Measurements from ENCODE around the gene TP53TG5. TPM values are rescaled to one million over a fixed set of nuclear protein-coding genes. Genes with fewer than 3 reads are reported as not detected.

The TP53TG5 gene
- polyA plus RNA-seq, 1 experiment, result not detected

GRCh38 chr20:45362804-45363610 is 15.1 kb downstream of the TP53TG5 start, which contains the start of gene SYS1:
TSS of gene SYS1 (plus strand) at chr20:45363156. CDS start at chr20:45363532, 376 bp downstream.
- Histone ChIP-seq H3K27me3 (ENCODE audit: control insufficient read depth, insufficient read depth, low read length) (no peaks in the 10 kb centered on the region), H3K36me3 (ENCODE audit: control insufficient read depth, insufficient read depth, low read length) (peaks cover 14% of the 10 kb centered on the region), H3K4me3 (ENCODE audit: low read depth, low read length) (peak within 1 kb of the TSS; percentile 89)
- DNase-seq (ENCODE audit: low read depth), result peak; percentile 94
- ChIA-PET CTCF (interaction anchor here (0.5 to 6.0 kb wide), 34 partner anchors 11 to 763 kb away, joined by 3 to 75 read pairs (median 4); partner anchors contain the start of genes SDC4, TP53TG5 and UBE2C), POLR2A (interaction anchor here (0.6 to 1.0 kb wide), 3 partner anchors 9 to 53 kb away, joined by 3 to 4 read pairs (median 4); partner anchors contain the start of gene PIGT)
- TF ChIP-seq, protein P1, sequence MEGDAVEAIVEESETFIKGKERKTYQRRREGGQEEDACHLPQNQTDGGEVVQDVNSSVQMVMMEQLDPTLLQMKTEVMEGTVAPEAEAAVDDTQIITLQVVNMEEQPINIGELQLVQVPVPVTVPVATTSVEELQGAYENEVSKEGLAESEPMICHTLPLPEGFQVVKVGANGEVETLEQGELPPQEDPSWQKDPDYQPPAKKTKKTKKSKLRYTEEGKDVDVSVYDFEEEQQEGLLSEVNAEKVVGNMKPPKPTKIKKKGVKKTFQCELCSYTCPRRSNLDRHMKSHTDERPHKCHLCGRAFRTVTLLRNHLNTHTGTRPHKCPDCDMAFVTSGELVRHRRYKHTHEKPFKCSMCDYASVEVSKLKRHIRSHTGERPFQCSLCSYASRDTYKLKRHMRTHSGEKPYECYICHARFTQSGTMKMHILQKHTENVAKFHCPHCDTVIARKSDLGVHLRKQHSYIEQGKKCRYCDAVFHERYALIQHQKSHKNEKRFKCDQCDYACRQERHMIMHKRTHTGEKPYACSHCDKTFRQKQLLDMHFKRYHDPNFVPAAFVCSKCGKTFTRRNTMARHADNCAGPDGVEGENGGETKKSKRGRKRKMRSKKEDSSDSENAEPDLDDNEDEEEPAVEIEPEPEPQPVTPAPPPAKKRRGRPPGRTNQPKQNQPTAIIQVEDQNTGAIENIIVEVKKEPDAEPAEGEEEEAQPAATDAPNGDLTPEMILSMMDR (IDR thresholded peaks at IDR 0.05; ENCODE audit: insufficient read depth, low read depth, low read length), result peak; percentile 92

- no peak overlapping the region for H3K4me3 ChIP-seq (ENCODE audit: low read depth, low read length)
- no peak for DNase-seq (ENCODE audit: low read depth)
- POLR2A ChIA-PET, result no interaction called here
- H3K36me3 ChIP-seq (ENCODE audit: control insufficient read depth, insufficient read depth, low read length), result peaks cover 9% of the 10 kb centered on the region
- H3K27me3 ChIP-seq (ENCODE audit: control insufficient read depth, insufficient read depth, low read length), result no peaks in the 10 kb centered on the region
- TF ChIP-seq, protein P1 (IDR thresholded peaks at IDR 0.05; ENCODE audit: insufficient read depth, low read depth, low read length), result no peak
- CTCF ChIA-PET, result interaction anchor here (0.8 to 6.0 kb wide), 9 partner anchors 10 to 416 kb away, joined by 3 to 75 read pairs (median 13); no protein-coding TSS in a partner anchor
Measured at GRCh38 chr20:45361793-45362192, 16.3 kb downstream of the TP53TG5 start.

- DNase-seq (ENCODE audit: low read depth), result no peak
- Histone ChIP-seq H3K4me3 (ENCODE audit: low read depth, low read length) (no peak overlapping the region), H3K27me3 (ENCODE audit: control insufficient read depth, insufficient read depth, low read length) (no peaks in the 10 kb centered on the region), H3K36me3 (ENCODE audit: control insufficient read depth, insufficient read depth, low read length) (no peaks in the 10 kb centered on the region)
- TF ChIP-seq, protein P1 (IDR thresholded peaks at IDR 0.05; ENCODE audit: insufficient read depth, low read depth, low read length), result no peak
- ChIA-PET CTCF (interaction anchor here (1.5 to 6.0 kb wide), 6 partner anchors 14 to 412 kb away, joined by 4 to 75 read pairs (median 9); no protein-coding TSS in a partner anchor), POLR2A (no interaction called here)
Measured at GRCh38 chr20:45359406-45360148, 18.5 kb downstream of the TP53TG5 start.

DNA sequence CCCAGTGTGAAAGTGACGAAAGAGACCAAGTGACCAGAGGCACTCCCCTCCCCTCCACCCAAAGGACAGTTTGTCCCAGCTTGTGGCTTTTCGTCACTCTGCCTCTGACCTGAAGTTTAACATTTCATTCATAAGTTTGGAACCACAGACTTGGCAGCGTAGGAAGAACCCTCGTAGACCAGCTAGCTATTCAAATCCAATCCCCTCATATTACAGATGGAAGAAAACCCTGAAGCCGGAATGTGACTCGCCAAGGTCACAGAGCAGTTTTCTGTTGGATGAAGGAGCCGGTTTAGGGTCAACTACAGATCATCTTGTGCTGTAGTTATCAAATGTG is 19.1 kb downstream of the TP53TG5 start:
- ChIA-PET CTCF (interaction anchor here (1.5 to 6.0 kb wide), 5 partner anchors 14 to 77 kb away, joined by 4 to 75 read pairs (median 8); no protein-coding TSS in a partner anchor), POLR2A (interaction anchor here (0.6 kb wide), 1 partner anchor 77 kb away, joined by 3 read pairs; no protein-coding TSS in a partner anchor)
- Histone ChIP-seq H3K27me3 (ENCODE audit: control insufficient read depth, insufficient read depth, low read length) (no peaks in the 10 kb centered on the region), H3K36me3 (ENCODE audit: control insufficient read depth, insufficient read depth, low read length) (no peaks in the 10 kb centered on the region), H3K4me3 (ENCODE audit: low read depth, low read length) (no peak overlapping the region)
- DNase-seq (ENCODE audit: low read depth), result no peak
- TF ChIP-seq, protein P1 (IDR thresholded peaks at IDR 0.05; ENCODE audit: insufficient read depth, low read depth, low read length), result no peak
